ENCODE results near the gene SPG7.

DNA sequence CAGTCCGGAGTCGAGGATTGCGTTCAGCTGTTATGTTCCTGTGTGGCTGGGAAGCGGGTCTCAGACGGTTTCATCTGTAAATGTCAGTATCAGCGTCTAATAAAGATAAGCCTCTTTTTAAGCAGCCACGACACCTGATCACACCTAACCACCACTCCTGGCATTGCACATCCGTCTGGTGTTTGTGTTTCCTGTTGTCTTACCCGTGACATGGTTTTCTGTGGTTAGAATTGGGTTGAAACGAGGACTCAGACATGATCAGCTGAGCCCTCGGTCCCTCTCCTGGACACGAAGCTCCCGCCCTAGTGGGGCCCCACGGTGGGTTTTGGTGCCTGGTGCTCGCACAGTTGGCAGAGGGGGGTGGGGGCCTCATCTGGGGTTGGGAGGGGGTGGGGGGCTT lies 85.6 kb downstream of the SPG7 start:
- TF ChIP-seq, protein P1, sequence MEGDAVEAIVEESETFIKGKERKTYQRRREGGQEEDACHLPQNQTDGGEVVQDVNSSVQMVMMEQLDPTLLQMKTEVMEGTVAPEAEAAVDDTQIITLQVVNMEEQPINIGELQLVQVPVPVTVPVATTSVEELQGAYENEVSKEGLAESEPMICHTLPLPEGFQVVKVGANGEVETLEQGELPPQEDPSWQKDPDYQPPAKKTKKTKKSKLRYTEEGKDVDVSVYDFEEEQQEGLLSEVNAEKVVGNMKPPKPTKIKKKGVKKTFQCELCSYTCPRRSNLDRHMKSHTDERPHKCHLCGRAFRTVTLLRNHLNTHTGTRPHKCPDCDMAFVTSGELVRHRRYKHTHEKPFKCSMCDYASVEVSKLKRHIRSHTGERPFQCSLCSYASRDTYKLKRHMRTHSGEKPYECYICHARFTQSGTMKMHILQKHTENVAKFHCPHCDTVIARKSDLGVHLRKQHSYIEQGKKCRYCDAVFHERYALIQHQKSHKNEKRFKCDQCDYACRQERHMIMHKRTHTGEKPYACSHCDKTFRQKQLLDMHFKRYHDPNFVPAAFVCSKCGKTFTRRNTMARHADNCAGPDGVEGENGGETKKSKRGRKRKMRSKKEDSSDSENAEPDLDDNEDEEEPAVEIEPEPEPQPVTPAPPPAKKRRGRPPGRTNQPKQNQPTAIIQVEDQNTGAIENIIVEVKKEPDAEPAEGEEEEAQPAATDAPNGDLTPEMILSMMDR (IDR thresholded peaks at IDR 0.05): no peak
- TF ChIP-seq POLR2A (IDR thresholded peaks at IDR 0.05): no peak

Measured in heart left ventricle (tissue), 13 donors.